ENCODE measurements around the gene CRYL1. TPM values are rescaled to one million over a fixed set of nuclear protein-coding genes. Genes with fewer than 3 reads are reported as not detected.

The CRYL1 gene
- total and polyA plus RNA-seq, 2 experiments from 2014 or later = 41.6 to 43.6 TPM

GRCh38 chr13:20394506-20394905 is 131.2 kb downstream of the CRYL1 start:
- no peak for TF ChIP-seq CTCF (IDR thresholded peaks at IDR 0.05; ENCODE audit: low read depth, low read length)
- Histone ChIP-seq H3K27ac (no peak overlapping the region), H3K9me3 (ENCODE audit: low read depth) (no peaks in the 10 kb centered on the region), H3K27me3 (no peaks in the 10 kb centered on the region), H3K36me3 (no peaks in the 10 kb centered on the region), H3K4me1 (ENCODE audit: low read depth) (peaks cover 12% of the 10 kb centered on the region), H3K4me3 (no peak overlapping the region)
- no peak for DNase-seq (ENCODE audit: low read depth in 1 of 2, low spot score in 1 of 2)

DNA sequence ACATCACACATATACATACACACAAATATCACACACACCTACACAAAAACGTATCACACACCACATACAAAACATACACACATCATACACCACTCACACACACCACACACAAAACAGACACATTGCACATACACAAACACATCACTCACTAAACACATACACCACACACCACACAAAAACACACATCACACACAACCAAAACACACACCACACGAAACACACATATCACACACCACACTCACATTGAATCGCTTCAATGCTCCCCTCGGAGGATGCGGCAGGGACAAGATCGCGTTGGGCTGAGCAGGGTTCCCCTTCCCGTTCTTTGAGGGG is 131.5 kb downstream of the CRYL1 start:
- DNase-seq (ENCODE audit: low read depth in 1 of 2, low spot score in 1 of 2) = no peak
- no peak for TF ChIP-seq CTCF (IDR thresholded peaks at IDR 0.05; ENCODE audit: low read depth, low read length)

GRCh38 chr13:20393273-20394168 is 132.1 kb downstream of the CRYL1 start:
- Histone ChIP-seq H3K9me3 (ENCODE audit: low read depth) (no peaks in the 10 kb centered on the region), H3K27ac (no peak overlapping the region), H3K27me3 (no peaks in the 10 kb centered on the region), H3K4me1 (ENCODE audit: low read depth) (peaks cover 14% of the 10 kb centered on the region), H3K36me3 (no peaks in the 10 kb centered on the region), H3K4me3 (no peak overlapping the region)
- no peak for TF ChIP-seq CTCF (IDR thresholded peaks at IDR 0.05; ENCODE audit: low read depth, low read length)
- DNase-seq (ENCODE audit: low read depth in 1 of 2, low spot score in 1 of 2) = no peak

More for the DNA sequence above, 131.5 kb downstream of the CRYL1 start:
- Histone ChIP-seq H3K27ac (no peak overlapping the region), H3K9me3 (ENCODE audit: low read depth) (no peaks in the 10 kb centered on the region), H3K4me3 (no peak overlapping the region), H3K4me1 (ENCODE audit: low read depth) (peaks cover 14% of the 10 kb centered on the region), H3K36me3 (no peaks in the 10 kb centered on the region), H3K27me3 (no peaks in the 10 kb centered on the region)

- no peak for TF ChIP-seq CTCF (IDR thresholded peaks at IDR 0.05; ENCODE audit: low read depth, low read length)
- Histone ChIP-seq H3K9me3 (ENCODE audit: low read depth) (no peaks in the 10 kb centered on the region), H3K36me3 (no peaks in the 10 kb centered on the region), H3K4me3 (no peak overlapping the region), H3K27ac (no peak overlapping the region), H3K27me3 (no peaks in the 10 kb centered on the region), H3K4me1 (ENCODE audit: low read depth) (peaks cover 14% of the 10 kb centered on the region)
- no peak for DNase-seq (ENCODE audit: low read depth in 1 of 2, low spot score in 1 of 2)
Measured at GRCh38 chr13:20392530-20392929, 133.1 kb downstream of the CRYL1 start.

- no peaks in the 10 kb centered on the region for H3K36me3 ChIP-seq
- H3K27me3 ChIP-seq = no peaks in the 10 kb centered on the region
- TF ChIP-seq CTCF (IDR thresholded peaks at IDR 0.05; ENCODE audit: low read depth, low read length) = no peak
- DNase-seq (ENCODE audit: low read depth in 1 of 2, low spot score in 1 of 2) = no peak
- peaks cover 14% of the 10 kb centered on the region for H3K4me1 ChIP-seq (ENCODE audit: low read depth)
- H3K4me3 ChIP-seq = no peak overlapping the region
- H3K9me3 ChIP-seq (ENCODE audit: low read depth) = no peaks in the 10 kb centered on the region
- no peak overlapping the region for H3K27ac ChIP-seq
Measured at GRCh38 chr13:20391597-20392452, 133.8 kb downstream of the CRYL1 start.

All from cardiac muscle cell (in vitro differentiated cells and primary cell).